Hepatocyte (in vitro differentiated cells): ENCODE data around the gene MEIS2.

Source experiments
- CTCF ChIP-seq: fragments of 200-600 bp; sonication (generic); IDR thresholded peaks from 2 replicates; pipeline ENCODE4 v1.5.1; 2016; ENCODE audit warnings: antibody characterized with exemption, mild to moderate bottlenecking; ENCODE audit not compliant: poor library complexity
- EZH2phosphoT487 ChIP-seq: fragments of 200-600 bp; sonication (generic); IDR thresholded peaks from one replicate; pipeline ENCODE4 v1.6.1; 2018; ENCODE audit warnings: antibody characterized with exemption, mild to moderate bottlenecking, low read depth, moderate library complexity; ENCODE audit not compliant: unreplicated experiment, severe bottlenecking

GRCh38 chr15:37094915-37095711 lies 5.2 kb downstream of the MEIS2 start:
- TF ChIP-seq CTCF (no peak), EZH2phosphoT487 (peak; percentile 66)
